ENCODE measurements around the gene ARID3A. TPM values are rescaled to one million over a fixed set of nuclear protein-coding genes. Genes with fewer than 3 reads are reported as not detected.

ARID3A gene
- total RNA-seq, 2 donors from 2014 or later = 121 to 124 TPM

GRCh38 chr19:936175-936546, 10.3 kb downstream of the ARID3A start:
- 89% methylated on average over 7 to 10 of the region's 10 CpGs for WGBS, 2 experiments (ENCODE audit: insufficient coverage in 1 of 2, insufficient read length in 1 of 2)
- Histone ChIP-seq H3K27ac (ENCODE audit: low read depth, low read length) (no peak overlapping the region), H3K36me3 (ENCODE audit: control insufficient read depth, insufficient read depth, low read length) (peaks cover 40% of the 10 kb centered on the region), H3K9ac (ENCODE audit: extremely low read depth, low read length, poor library complexity, severe bottlenecking) (no peak overlapping the region), H3K27me3 (ENCODE audit: control insufficient read depth, insufficient read depth, low read length, poor library complexity, severe bottlenecking) (no peaks in the 10 kb centered on the region), H3K4me3 (ENCODE audit: low read length) (no peak overlapping the region), H3K9me3 (ENCODE audit: control insufficient read depth, low read length) (no peaks in the 10 kb centered on the region), H3K4me1 (ENCODE audit: control insufficient read depth, insufficient read depth, low read length) (no peaks in the 10 kb centered on the region)
- no peak for DNase-seq
- no peak overlapping the region for H3K4me3 Mint-ChIP-seq
- no peaks in the 10 kb centered on the region for H3K4me1 Mint-ChIP-seq
- peaks cover 47% of the 10 kb centered on the region for H3K36me3 Mint-ChIP-seq (ENCODE audit: low read depth)
- no peaks in the 10 kb centered on the region for H3K27me3 Mint-ChIP-seq (ENCODE audit: insufficient read depth)
- TF ChIP-seq, protein P1, sequence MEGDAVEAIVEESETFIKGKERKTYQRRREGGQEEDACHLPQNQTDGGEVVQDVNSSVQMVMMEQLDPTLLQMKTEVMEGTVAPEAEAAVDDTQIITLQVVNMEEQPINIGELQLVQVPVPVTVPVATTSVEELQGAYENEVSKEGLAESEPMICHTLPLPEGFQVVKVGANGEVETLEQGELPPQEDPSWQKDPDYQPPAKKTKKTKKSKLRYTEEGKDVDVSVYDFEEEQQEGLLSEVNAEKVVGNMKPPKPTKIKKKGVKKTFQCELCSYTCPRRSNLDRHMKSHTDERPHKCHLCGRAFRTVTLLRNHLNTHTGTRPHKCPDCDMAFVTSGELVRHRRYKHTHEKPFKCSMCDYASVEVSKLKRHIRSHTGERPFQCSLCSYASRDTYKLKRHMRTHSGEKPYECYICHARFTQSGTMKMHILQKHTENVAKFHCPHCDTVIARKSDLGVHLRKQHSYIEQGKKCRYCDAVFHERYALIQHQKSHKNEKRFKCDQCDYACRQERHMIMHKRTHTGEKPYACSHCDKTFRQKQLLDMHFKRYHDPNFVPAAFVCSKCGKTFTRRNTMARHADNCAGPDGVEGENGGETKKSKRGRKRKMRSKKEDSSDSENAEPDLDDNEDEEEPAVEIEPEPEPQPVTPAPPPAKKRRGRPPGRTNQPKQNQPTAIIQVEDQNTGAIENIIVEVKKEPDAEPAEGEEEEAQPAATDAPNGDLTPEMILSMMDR (conservative IDR thresholded peaks at IDR 0.05) = no peak
- H3K9me3 Mint-ChIP-seq = no peaks in the 10 kb centered on the region
- no peak overlapping the region for H3K27ac Mint-ChIP-seq

GRCh38 chr19:937259-937694, 11.4 kb downstream of the ARID3A start:
- WGBS, 2 experiments (ENCODE audit: insufficient coverage in 1 of 2, insufficient read length in 1 of 2) = 96 to 97% methylated on average over 6 to 16 of the region's 16 CpGs
- Mint-ChIP-seq H3K9me3 (no peaks in the 10 kb centered on the region), H3K27me3 (ENCODE audit: insufficient read depth) (no peaks in the 10 kb centered on the region), H3K27ac (no peak overlapping the region), H3K36me3 (ENCODE audit: low read depth) (peaks cover 48% of the 10 kb centered on the region), H3K4me1 (no peaks in the 10 kb centered on the region), H3K4me3 (no peak overlapping the region)
- no peak overlapping the region for H3K9ac ChIP-seq (ENCODE audit: extremely low read depth, low read length, poor library complexity, severe bottlenecking)
- no peak overlapping the region for H3K4me3 ChIP-seq (ENCODE audit: low read length)
- no peak for DNase-seq
- no peaks in the 10 kb centered on the region for H3K4me1 ChIP-seq (ENCODE audit: control insufficient read depth, insufficient read depth, low read length)
- H3K36me3 ChIP-seq (ENCODE audit: control insufficient read depth, insufficient read depth, low read length) = peaks cover 37% of the 10 kb centered on the region
- no peak overlapping the region for H3K27ac ChIP-seq (ENCODE audit: low read depth, low read length)
- H3K9me3 ChIP-seq (ENCODE audit: control insufficient read depth, low read length) = no peaks in the 10 kb centered on the region
- TF ChIP-seq, protein P1 (conservative IDR thresholded peaks at IDR 0.05) = no peak
- no peaks in the 10 kb centered on the region for H3K27me3 ChIP-seq (ENCODE audit: control insufficient read depth, insufficient read depth, low read length, poor library complexity, severe bottlenecking)

DNA sequence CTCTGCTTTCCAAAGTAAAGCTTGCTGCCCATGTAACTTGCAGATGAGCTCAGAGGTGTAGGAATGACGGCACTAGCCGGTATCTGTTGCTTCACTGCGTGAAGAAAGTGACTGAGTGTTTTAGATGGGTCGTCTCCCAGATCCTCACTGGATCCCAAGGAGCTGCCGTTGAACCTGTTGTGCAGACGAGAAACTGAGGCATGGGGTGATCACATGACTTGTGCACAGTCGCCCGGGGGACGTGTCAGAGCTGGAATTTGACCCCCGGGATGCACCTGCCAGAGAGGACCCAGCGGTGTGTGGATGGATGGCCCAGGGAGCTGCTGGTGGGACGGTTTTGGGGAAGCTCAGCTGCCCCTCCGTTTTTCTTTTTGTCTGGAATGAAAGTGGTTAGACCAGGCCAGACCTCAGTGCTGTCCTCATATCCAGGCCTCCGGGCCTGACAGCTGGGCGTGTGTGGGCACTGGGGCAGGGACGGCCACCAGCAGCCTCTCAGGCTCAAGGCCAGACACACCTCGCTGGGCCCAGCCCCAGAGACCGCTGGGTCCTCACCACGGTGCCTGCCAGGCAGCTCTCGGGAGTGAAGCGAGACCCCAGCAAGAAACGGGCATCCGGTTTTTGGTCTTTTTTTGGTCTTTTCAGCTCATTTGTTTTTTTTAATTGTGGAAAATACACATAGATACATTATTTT, 12.5 kb downstream of the ARID3A start:
- Mint-ChIP-seq H3K27ac (no peak overlapping the region), H3K27me3 (ENCODE audit: insufficient read depth) (no peaks in the 10 kb centered on the region), H3K36me3 (ENCODE audit: low read depth) (peaks cover 58% of the 10 kb centered on the region), H3K9me3 (peaks cover 1% of the 10 kb centered on the region), H3K4me1 (no peaks in the 10 kb centered on the region), H3K4me3 (no peak overlapping the region)
- DNase-seq = no peak
- Histone ChIP-seq H3K27ac (ENCODE audit: low read depth, low read length) (no peak overlapping the region), H3K27me3 (ENCODE audit: control insufficient read depth, insufficient read depth, low read length, poor library complexity, severe bottlenecking) (no peaks in the 10 kb centered on the region), H3K36me3 (ENCODE audit: control insufficient read depth, insufficient read depth, low read length) (peaks cover 43% of the 10 kb centered on the region), H3K9me3 (ENCODE audit: control insufficient read depth, low read length) (no peaks in the 10 kb centered on the region), H3K4me3 (ENCODE audit: low read length) (no peak overlapping the region), H3K4me1 (ENCODE audit: control insufficient read depth, insufficient read depth, low read length) (no peaks in the 10 kb centered on the region), H3K9ac (ENCODE audit: extremely low read depth, low read length, poor library complexity, severe bottlenecking) (no peak overlapping the region)
- WGBS, 2 experiments (ENCODE audit: insufficient coverage in 1 of 2, insufficient read length in 1 of 2) = 90 to 93% methylated on average over 15 to 22 of the region's 23 CpGs
- TF ChIP-seq, protein P1 (conservative IDR thresholded peaks at IDR 0.05) = no peak

Measured in endodermal cell (in vitro differentiated cells).